Brain microvascular endothelial cell (primary cell): ENCODE results near the gene CTR9.

Experiments used
- DNase-seq: peaks from one replicate; pipeline ENCODE4 v3.0.0-alpha.2; 2020
- H3K27ac ChIP-seq: fragments of 250-450 bp; sonication (Bioruptor Pico); 2 replicates; pipeline ENCODE4 v1.5.1; 2020; ENCODE audit warnings: mild to moderate bottlenecking, moderate library complexity
- H3K27me3 ChIP-seq: fragments of 250-450 bp; sonication (Bioruptor Pico); replicated peaks from 2 replicates; pipeline ENCODE4 v1.5.1; 2020; ENCODE audit warnings: mild to moderate bottlenecking
- H3K36me3 ChIP-seq: fragments of 250-450 bp; sonication (Bioruptor Pico); replicated peaks from 2 replicates; pipeline ENCODE4 v1.5.1; 2020; ENCODE audit warnings: mild to moderate bottlenecking
- H3K4me3 ChIP-seq: 2 replicates; pipeline ENCODE4 v1.5.1; 2011; ENCODE audit warnings: low read depth, mild to moderate bottlenecking, control low read depth, low read length, moderate library complexity
- CTCF ChIP-seq: IDR thresholded peaks from 2 replicates; pipeline ENCODE4 v1.5.1; 2011; ENCODE audit warnings: low read depth, mild to moderate bottlenecking, moderate library complexity, low read length, control low read depth, inconsistent platforms; ENCODE audit errors: missing control alignments
- in situ Hi-C: cut with HindIII; loops from 2 replicates; pipeline ENCODE4 v1.10.0; 2017; ENCODE audit warnings: low sequenced_read_pairs, low pct_ligation_motif_present

The CTR9 gene

GRCh38 chr11:10797531-10797930 is 46.5 kb downstream of the CTR9 start:
- no peak for DNase-seq
- in situ Hi-C loops = no loop called here
- Histone ChIP-seq H3K27ac (no peak overlapping the region), H3K36me3 (peaks cover 70% of the 10 kb centered on the region), H3K4me3 (no peak overlapping the region), H3K27me3 (no peaks in the 10 kb centered on the region)
- no peak for TF ChIP-seq CTCF

GRCh38 chr11:10798330-10798928 is 47.4 kb downstream of the CTR9 start:
- DNase-seq = no peak
- Histone ChIP-seq H3K36me3 (peaks cover 79% of the 10 kb centered on the region), H3K4me3 (no peak overlapping the region), H3K27ac (no peak overlapping the region), H3K27me3 (no peaks in the 10 kb centered on the region)
- no peak for TF ChIP-seq CTCF
- in situ Hi-C loops = no loop called here

- in situ Hi-C loops = no loop called here
- H3K27ac ChIP-seq = no peak overlapping the region
- H3K27me3 ChIP-seq = no peaks in the 10 kb centered on the region
- DNase-seq = no peak
- TF ChIP-seq CTCF = no peak
- H3K4me3 ChIP-seq = no peak overlapping the region
- H3K36me3 ChIP-seq = peaks cover 98% of the 10 kb centered on the region
Measured at GRCh38 chr11:10800292-10800691, 49.2 kb downstream of the CTR9 start.

GRCh38 chr11:10803676-10804075 is 52.6 kb downstream of the CTR9 start:
- Histone ChIP-seq H3K4me3 (no peak overlapping the region), H3K36me3 (peaks cover 87% of the 10 kb centered on the region), H3K27me3 (no peaks in the 10 kb centered on the region), H3K27ac (no peak overlapping the region)
- TF ChIP-seq CTCF = no peak
- DNase-seq = no peak
- in situ Hi-C loops = no loop called here

- no peak for DNase-seq
- H3K27me3 ChIP-seq = no peaks in the 10 kb centered on the region
- in situ Hi-C loops = no loop called here
- H3K36me3 ChIP-seq = peaks cover 66% of the 10 kb centered on the region
- no peak overlapping the region for H3K27ac ChIP-seq
- no peak for TF ChIP-seq CTCF
- no peak overlapping the region for H3K4me3 ChIP-seq
Measured at GRCh38 chr11:10805741-10806140, 54.7 kb downstream of the CTR9 start.

GRCh38 chr11:10806206-10806605 is 55.2 kb downstream of the CTR9 start:
- H3K36me3 ChIP-seq = peaks cover 62% of the 10 kb centered on the region
- H3K27ac ChIP-seq = no peak overlapping the region

More at GRCh38 chr11:10806206-10806605, 55.2 kb downstream of the CTR9 start:
- peak overlapping the region; percentile 92 for H3K4me3 ChIP-seq
- H3K27me3 ChIP-seq = no peaks in the 10 kb centered on the region
- DNase-seq = no peak
- in situ Hi-C loops = no loop called here
- TF ChIP-seq CTCF = no peak
